Colonic mucosa (tissue), 4 donors: Measurements from ENCODE around the gene IRF2. TPM values are rescaled to one million over a fixed set of nuclear protein-coding genes. Genes with fewer than 3 reads are reported as not detected.

ENCODE experiments used
- DNase-seq: peaks from one replicate; pipeline ENCODE4 v3.0.0-alpha.2; 2020
- H3K27ac ChIP-seq: fragments of 200-600 bp; one replicate; pipeline ENCODE4 v1.8.0; 2021
- H3K27me3 ChIP-seq: fragments of 200-600 bp; one replicate; pipeline ENCODE4 v1.8.0; 2021
- H3K36me3 ChIP-seq: fragments of 200-600 bp; one replicate; pipeline ENCODE4 v1.8.0; 2021
- H3K4me1 ChIP-seq: fragments of 200-600 bp; one replicate; pipeline ENCODE4 v1.8.0; 2021; ENCODE audit warnings: mild to moderate bottlenecking
- H3K4me3 ChIP-seq: fragments of 200-600 bp; one replicate; pipeline ENCODE4 v1.8.0; 2021
- H3K9ac ChIP-seq, 2 donors: one replicate each; pipeline ENCODE4 v1.7.0; 2013; ENCODE audit warnings: control low read depth in 2 of 2, low read depth in 2 of 2, low read length in 2 of 2
- H3K9me3 ChIP-seq: fragments of 200-600 bp; one replicate; pipeline ENCODE4 v1.8.0; 2021
- intact Hi-C: fragments of 100-400 bp; cut with DNase I; formaldehyde crosslinking; loops from one replicate; pipeline ENCODE4 v1.14.1; 2022
- total RNA-seq, 2 donors: library from RNA; stranded (reverse); fragmentation: NEBNext Ultra II Directional in 1 of 2; extraction: Animal tissue kit (Norgen Biotek cat#: 25700) in 1 of 2; gene quantifications; one replicate each; pipeline ENCODE4 v1.2.1, GENCODE V29; 2021
- TF ChIP-seq, protein P1 (sequence below): fragments of 200-600 bp; IDR thresholded peaks from one replicate; pipeline ENCODE4 v1.8.0; 2022; ENCODE audit warnings: antibody characterized with exemption, mild to moderate bottlenecking
- donor health status: healthy.
- donor health status: DM: no; HTN: no; CAD: no.
- donor health status: DM: no; HTN: no; CAD: no.

Gene IRF2
- total RNA-seq, 2 donors from 2014 or later: 36.2 to 61.9 TPM

DNA sequence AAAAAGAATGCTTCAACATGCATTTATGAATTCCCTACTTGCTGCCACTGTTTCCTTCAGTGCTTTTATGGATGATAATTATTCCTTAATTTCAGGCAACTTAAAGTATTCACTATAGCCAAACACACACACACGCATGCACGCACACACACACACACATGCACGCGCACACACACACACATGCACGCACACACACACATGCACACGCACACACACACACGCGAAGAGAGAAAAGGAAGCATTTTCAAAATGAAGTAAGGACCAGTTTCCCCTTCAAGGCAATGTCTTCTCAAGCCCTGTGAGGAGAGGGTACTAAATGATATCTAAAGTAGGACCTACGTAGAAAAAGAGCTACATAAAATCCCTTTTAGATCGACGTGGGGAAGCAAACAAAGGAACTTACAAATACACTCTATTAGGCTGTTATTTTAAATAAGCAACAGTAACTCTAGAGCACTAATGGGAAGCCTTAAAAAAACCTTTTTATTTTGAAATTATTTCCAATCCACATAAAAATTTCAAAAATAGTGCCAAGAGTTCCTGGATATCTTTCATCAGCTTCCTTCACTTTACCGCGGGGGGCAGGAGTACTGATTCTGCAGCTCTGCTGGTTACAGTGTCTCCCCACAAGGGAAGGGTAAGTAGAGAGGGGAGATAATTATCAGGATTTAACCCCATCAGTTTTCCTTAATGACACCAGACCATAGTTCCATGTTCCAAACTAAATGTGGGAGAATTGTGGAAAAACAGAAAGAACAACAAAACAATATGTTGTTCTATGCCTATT is 13.7 kb downstream of the IRF2 start:
- no peak for DNase-seq
- no peaks in the 10 kb centered on the region for H3K4me1 ChIP-seq
- intact Hi-C loops: no loop called here
- TF ChIP-seq, protein P1, sequence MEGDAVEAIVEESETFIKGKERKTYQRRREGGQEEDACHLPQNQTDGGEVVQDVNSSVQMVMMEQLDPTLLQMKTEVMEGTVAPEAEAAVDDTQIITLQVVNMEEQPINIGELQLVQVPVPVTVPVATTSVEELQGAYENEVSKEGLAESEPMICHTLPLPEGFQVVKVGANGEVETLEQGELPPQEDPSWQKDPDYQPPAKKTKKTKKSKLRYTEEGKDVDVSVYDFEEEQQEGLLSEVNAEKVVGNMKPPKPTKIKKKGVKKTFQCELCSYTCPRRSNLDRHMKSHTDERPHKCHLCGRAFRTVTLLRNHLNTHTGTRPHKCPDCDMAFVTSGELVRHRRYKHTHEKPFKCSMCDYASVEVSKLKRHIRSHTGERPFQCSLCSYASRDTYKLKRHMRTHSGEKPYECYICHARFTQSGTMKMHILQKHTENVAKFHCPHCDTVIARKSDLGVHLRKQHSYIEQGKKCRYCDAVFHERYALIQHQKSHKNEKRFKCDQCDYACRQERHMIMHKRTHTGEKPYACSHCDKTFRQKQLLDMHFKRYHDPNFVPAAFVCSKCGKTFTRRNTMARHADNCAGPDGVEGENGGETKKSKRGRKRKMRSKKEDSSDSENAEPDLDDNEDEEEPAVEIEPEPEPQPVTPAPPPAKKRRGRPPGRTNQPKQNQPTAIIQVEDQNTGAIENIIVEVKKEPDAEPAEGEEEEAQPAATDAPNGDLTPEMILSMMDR: no peak
- H3K9ac ChIP-seq: no peak overlapping the region
- no peaks in the 10 kb centered on the region for H3K27me3 ChIP-seq
- H3K4me3 ChIP-seq: no peak overlapping the region
- H3K9me3 ChIP-seq: no peaks in the 10 kb centered on the region
- H3K27ac ChIP-seq: no peak overlapping the region
- H3K36me3 ChIP-seq: no peaks in the 10 kb centered on the region

DNA sequence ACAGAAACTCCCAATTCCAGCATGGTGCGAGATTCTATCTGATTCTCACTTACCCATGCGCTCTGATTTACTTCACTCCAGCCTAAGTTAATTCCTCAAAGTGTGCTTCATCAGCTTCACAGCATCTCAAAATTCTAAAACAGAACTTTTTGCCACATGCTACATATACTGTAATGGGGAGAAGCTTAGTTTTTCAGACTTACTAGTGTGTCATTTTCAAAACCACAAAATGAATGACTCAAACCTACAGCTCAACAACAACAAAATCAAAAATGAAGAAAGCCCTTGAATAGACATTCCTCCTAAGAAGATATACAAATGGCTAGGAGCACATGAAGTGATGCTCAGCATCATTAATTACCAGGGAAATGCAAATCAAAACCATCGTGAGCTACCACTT is 14.9 kb downstream of the IRF2 start:
- Histone ChIP-seq H3K4me3 (no peak overlapping the region), H3K9me3 (no peaks in the 10 kb centered on the region), H3K36me3 (no peaks in the 10 kb centered on the region), H3K27ac (no peak overlapping the region), H3K4me1 (no peaks in the 10 kb centered on the region), H3K27me3 (no peaks in the 10 kb centered on the region), H3K9ac (no peak overlapping the region)
- no peak for DNase-seq
- TF ChIP-seq, protein P1: no peak
- intact Hi-C loops: loop anchor here (10.0 kb wide), 1 partner anchor 65 kb away; no protein-coding TSS in a partner anchor

DNA sequence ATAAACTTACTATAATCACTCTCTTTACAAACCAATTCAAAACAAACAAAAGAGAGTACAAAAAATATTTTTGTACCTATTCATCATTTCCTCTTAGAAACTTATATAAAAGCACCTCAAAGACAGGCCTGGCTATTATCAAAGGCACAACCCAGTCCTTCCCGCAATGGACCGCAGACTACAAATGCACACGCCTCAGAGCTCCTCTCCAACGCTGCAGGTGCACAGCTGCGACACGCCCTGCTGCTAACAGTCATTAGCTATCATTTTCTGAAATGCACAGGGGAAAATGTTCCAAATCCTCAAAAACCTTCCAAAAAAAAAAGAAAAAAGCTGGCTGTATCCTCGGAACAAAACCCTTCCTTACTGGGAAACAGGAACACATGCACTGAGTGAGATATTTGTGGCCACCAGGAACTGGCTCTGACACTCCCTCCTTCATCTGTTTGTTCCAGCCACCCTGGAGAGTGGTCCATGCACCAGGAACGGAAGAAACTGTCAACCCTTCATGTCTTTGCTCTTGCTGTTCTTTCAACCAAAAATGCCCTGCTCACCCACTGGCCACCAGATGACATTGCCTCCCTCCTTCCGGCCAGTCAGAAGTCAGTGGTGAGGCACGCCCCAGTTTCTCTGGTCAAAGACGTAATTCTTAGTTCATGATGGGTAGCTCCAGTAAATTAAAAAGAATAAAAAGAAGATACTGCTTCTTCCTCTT is 16.7 kb downstream of the IRF2 start:
- DNase-seq: no peak
- H3K36me3 ChIP-seq: no peaks in the 10 kb centered on the region
- H3K4me1 ChIP-seq: no peaks in the 10 kb centered on the region
- no peaks in the 10 kb centered on the region for H3K27me3 ChIP-seq
- H3K27ac ChIP-seq: no peak overlapping the region
- intact Hi-C loops: loop anchor here (10.0 kb wide), 1 partner anchor 63 kb away; no protein-coding TSS in a partner anchor
- H3K9me3 ChIP-seq: no peaks in the 10 kb centered on the region
- no peak overlapping the region for H3K4me3 ChIP-seq
- no peak overlapping the region for H3K9ac ChIP-seq
- TF ChIP-seq, protein P1: no peak

DNA sequence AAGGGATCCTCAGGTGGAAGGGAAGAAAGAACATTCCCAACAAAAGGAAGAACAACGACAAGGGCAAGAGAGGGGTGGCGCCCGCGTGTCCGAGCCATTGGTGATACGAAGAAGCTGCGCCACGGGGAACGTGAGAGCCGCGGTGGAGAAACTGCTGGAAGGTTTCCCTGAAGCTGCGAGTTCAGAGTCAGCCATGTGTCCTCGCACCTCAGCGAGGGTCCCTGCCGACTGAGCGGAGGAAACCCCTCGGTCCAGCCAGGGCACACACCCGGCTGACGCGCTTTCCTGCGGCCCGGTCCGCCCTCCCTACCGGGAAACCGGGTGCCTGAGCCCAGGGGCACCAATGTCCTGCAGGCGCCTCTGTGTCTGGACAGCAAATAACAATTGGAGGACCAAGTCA is 18.0 kb downstream of the IRF2 start:
- intact Hi-C loops: loop anchor here (10.0 kb wide), 1 partner anchor 62 kb away; no protein-coding TSS in a partner anchor
- Histone ChIP-seq H3K9ac (no peak overlapping the region), H3K27me3 (no peaks in the 10 kb centered on the region), H3K4me3 (no peak overlapping the region), H3K27ac (no peak overlapping the region), H3K4me1 (no peaks in the 10 kb centered on the region), H3K36me3 (no peaks in the 10 kb centered on the region), H3K9me3 (no peaks in the 10 kb centered on the region)
- no peak for DNase-seq
- TF ChIP-seq, protein P1: no peak

DNA sequence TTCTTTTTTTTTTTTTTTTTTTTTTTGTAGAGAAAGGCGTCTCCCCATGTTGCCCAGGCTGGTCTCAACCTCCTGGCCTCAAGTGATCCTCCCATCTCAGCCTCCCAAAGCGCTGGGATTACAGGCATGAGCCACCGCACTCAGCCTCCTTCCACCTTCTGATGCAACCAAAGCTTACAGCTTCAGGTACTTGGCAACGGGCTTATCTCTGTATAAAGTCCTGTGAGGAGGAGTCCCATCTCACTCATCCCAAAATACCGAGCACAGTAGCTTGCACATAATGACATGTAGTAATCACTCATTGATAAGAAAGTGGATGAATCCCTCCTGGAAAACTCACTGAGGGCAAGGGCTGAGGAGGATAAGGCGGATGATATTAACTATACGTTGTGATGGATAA is 19.1 kb downstream of the IRF2 start:
- no peak for DNase-seq
- H3K36me3 ChIP-seq: no peaks in the 10 kb centered on the region
- H3K4me3 ChIP-seq: no peak overlapping the region
- TF ChIP-seq, protein P1: no peak
- H3K27me3 ChIP-seq: no peaks in the 10 kb centered on the region
- H3K4me1 ChIP-seq: no peaks in the 10 kb centered on the region
- no peak overlapping the region for H3K9ac ChIP-seq
- H3K27ac ChIP-seq: no peak overlapping the region
- no peaks in the 10 kb centered on the region for H3K9me3 ChIP-seq
- intact Hi-C loops: loop anchor here (10.0 kb wide), 1 partner anchor 60 kb away; no protein-coding TSS in a partner anchor
